K562 (cell line): ENCODE data around the gene CTBP2.

Experiments
- GABPA ChIP-seq: fragments of 200-800 bp; sonication (Bioruptor generic); conservative IDR thresholded peaks from 2 replicates; pipeline ENCODE4 v1.6.1; 2016; ENCODE audit warnings: low read depth, missing genetic modification characterization, missing compliant biosample characterization
- HEY1 ChIP-seq: fragments of 250-450 bp; sonication (Bioruptor Pico); IDR thresholded peaks from 2 replicates; pipeline ENCODE4 v1.5.0; 2020; ENCODE audit warnings: mild to moderate bottlenecking, moderate library complexity, borderline replicate concordance
- HNRNPL ChIP-seq: fragments of 200-400 bp; formaldehyde crosslinking; IDR thresholded peaks from 2 replicates; pipeline ENCODE4 v1.6.1; 2017; ENCODE audit warnings: low read depth, mild to moderate bottlenecking, low read length
- KDM1A ChIP-seq, 2 experiments: fragments of 450-650 bp; IDR thresholded peaks; 2 replicates each; pipeline ENCODE4 v1.6.1; 2016; ENCODE audit warnings: mild to moderate bottlenecking in 2 of 2
- ZNF3 ChIP-seq: fragments of 250-450 bp; sonication (Bioruptor Pico); IDR thresholded peaks from 2 replicates; pipeline ENCODE4 v1.5.0; 2021; ENCODE audit warnings: mild to moderate bottlenecking, moderate library complexity

DNA sequence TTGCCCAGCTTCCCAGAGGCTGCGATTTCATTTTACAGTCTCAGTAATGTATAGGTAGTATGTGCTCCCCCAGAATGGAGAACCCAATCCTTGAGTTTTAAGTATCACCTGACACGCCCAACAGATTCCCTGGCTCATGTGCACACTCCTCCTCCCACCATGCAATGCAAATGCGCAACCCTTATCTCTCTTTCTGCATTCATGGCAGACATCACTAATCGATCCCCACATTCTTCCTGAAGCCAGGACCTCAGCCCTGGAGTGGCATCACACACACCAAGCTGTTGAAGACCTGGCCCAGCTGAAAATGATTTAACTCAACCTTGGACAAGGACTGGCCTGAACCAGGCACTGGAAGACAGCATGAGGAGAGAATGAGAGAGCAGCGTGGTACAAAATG is 150.0 kb downstream of the CTBP2 start:
- TF ChIP-seq KDM1A (IDR thresholded peaks at IDR 0.05) (no peak), ZNF3 (CRISPR knock-in tag) (no peak), GABPA (tag) (no peak), HNRNPL (no peak), HEY1 (no peak)
